Thyroid gland (tissue), 4 donors: Measurements from ENCODE around the gene BNIP3. TPM values are rescaled to one million over a fixed set of nuclear protein-coding genes. Genes with fewer than 3 reads are reported as not detected.
A peak's percentile ranks its signal among the peaks of the same experiment; 100 is the strongest.

Experiments
- DNase-seq, 2 donors: peaks; one replicate each; pipeline ENCODE4 v3.0.0-alpha.2; 2019
- H3K27ac ChIP-seq, 3 donors: fragments of 200-600 bp; sonication (generic); 1 replicate in 2 of 3; 2 replicates in 1 of 3; pipeline ENCODE4 v1.5.1; 2016 to 2019; ENCODE audit warnings: mild to moderate bottlenecking in 1 of 3, moderate library complexity in 1 of 3
- H3K27me3 ChIP-seq: fragments of 200-600 bp; sonication (generic); one replicate; pipeline ENCODE4 v1.5.1; 2019
- H3K36me3 ChIP-seq, 2 donors: fragments of 200-600 bp; sonication (generic); one replicate each; pipeline ENCODE4 v1.5.1; 2016 to 2019
- H3K4me1 ChIP-seq, 2 donors: fragments of 200-600 bp; sonication (generic); one replicate each; pipeline ENCODE4 v1.5.1; 2017 to 2019
- H3K4me3 ChIP-seq, 3 donors: fragments of 200-600 bp; sonication (generic); replicated peaks in 1 of 3; 1 replicate in 2 of 3; 2 replicates in 1 of 3; pipeline ENCODE4 v1.5.1; 2016; ENCODE audit warnings: mild to moderate bottlenecking in 1 of 3
- H3K9me3 ChIP-seq: fragments of 200-600 bp; sonication (generic); one replicate; pipeline ENCODE4 v1.5.1; 2017
- CTCF ChIP-seq, 6 experiments: fragments of 200-600 bp in 3 of 6; fragments of 450-650 bp in 3 of 6; sonication (generic) in 3 of 6; IDR thresholded peaks; one replicate each; pipeline ENCODE4 v1.5.1; 2016 to 2019; ENCODE audit warnings: antibody characterized with exemption in 6 of 6, mild to moderate bottlenecking in 2 of 6, inconsistent platforms in 1 of 6, moderate library complexity in 1 of 6
- POLR2A ChIP-seq, 2 donors: fragments of 450-650 bp; IDR thresholded peaks; one replicate each; pipeline ENCODE4 v1.6.1; 2017; ENCODE audit warnings: antibody characterized with exemption in 2 of 2, mild to moderate bottlenecking in 2 of 2, moderate library complexity in 1 of 2
- WGBS, 2 donors: methylation state at CpG; one replicate each; pipeline ENCODE4 v1.1.5; 2017; 5-methylcytosine and 5-hydroxymethylcytosine counted together
- intact Hi-C: fragments of 100-400 bp; cut with DNase I; formaldehyde crosslinking; loops from one replicate; pipeline ENCODE4 v1.15.1; 2023
- total RNA-seq, 4 donors: library from RNA; depleted of rRNA; stranded (reverse); fragments of >200 nt; gene quantifications; one replicate each; pipeline ENCODE4 v1.2.3, GENCODE V29; 2016

BNIP3 gene
- total RNA-seq, 4 donors from 2014 or later = 54.4 to 124 (median 90.2) TPM

- Histone ChIP-seq H3K27me3 (no peaks in the 10 kb centered on the region), H3K27ac (no peak overlapping the region), H3K36me3 (peaks cover 5 to 6% of the 10 kb centered on the region in 2 donors), H3K4me3 (no peak overlapping the region), H3K4me1 (peaks cover 15 to 22% of the 10 kb centered on the region in 2 donors), H3K9me3 (no peaks in the 10 kb centered on the region)
- DNase-seq = no peak
- intact Hi-C loops = no loop called here
- TF ChIP-seq POLR2A (IDR thresholded peaks at IDR 0.05) = no peak
- TF ChIP-seq CTCF (IDR thresholded peaks at IDR 0.05) = no peak
- 87 to 89% methylated on average over 6 of the region's 6 CpGs for WGBS, 2 donors
Observed at GRCh38 chr10:131975003-131975402, 6.7 kb downstream of the BNIP3 start.

- intact Hi-C loops = no loop called here
- Histone ChIP-seq H3K27me3 (no peaks in the 10 kb centered on the region), H3K27ac (no peak overlapping the region), H3K4me1 (peaks cover 12 to 15% of the 10 kb centered on the region in 2 donors), H3K4me3 (no peak overlapping the region), H3K9me3 (no peaks in the 10 kb centered on the region), H3K36me3 (peaks cover 11 to 13% of the 10 kb centered on the region in 2 donors)
- TF ChIP-seq POLR2A (IDR thresholded peaks at IDR 0.05) (no peak), CTCF (IDR thresholded peaks at IDR 0.05) (no peak)
- no peak for DNase-seq
- WGBS, 2 donors = 88 to 92% methylated on average over 14 of the region's 14 CpGs
Observed at GRCh38 chr10:131974034-131974817, 7.5 kb downstream of the BNIP3 start.

- H3K4me3 ChIP-seq = no peak overlapping the region
- TF ChIP-seq CTCF (IDR thresholded peaks at IDR 0.05) (no peak), POLR2A (IDR thresholded peaks at IDR 0.05) (no peak)
- peaks cover 11 to 22% of the 10 kb centered on the region in 2 donors for H3K36me3 ChIP-seq
- WGBS, 2 donors = 75 to 77% methylated on average over 25 to 32 of the region's 34 CpGs
- H3K9me3 ChIP-seq = no peaks in the 10 kb centered on the region
- intact Hi-C loops = no loop called here
- peak overlapping the region in 2 of 3 donors; percentile 19 to 32 for H3K27ac ChIP-seq
- no peaks in the 10 kb centered on the region for H3K27me3 ChIP-seq
- peaks cover 12 to 14% of the 10 kb centered on the region in 2 donors for H3K4me1 ChIP-seq
- no peak for DNase-seq
Observed at GRCh38 chr10:131973160-131973951, 8.4 kb downstream of the BNIP3 start.

GRCh38 chr10:131972474-131973071, 9.2 kb downstream of the BNIP3 start:
- Histone ChIP-seq H3K4me3 (no peak overlapping the region), H3K36me3 (peaks cover 11 to 22% of the 10 kb centered on the region in 2 donors), H3K4me1 (peaks cover 12 to 14% of the 10 kb centered on the region in 2 donors), H3K27ac (peak overlapping the region in 2 of 3 donors; percentile 19 to 32), H3K9me3 (no peaks in the 10 kb centered on the region), H3K27me3 (no peaks in the 10 kb centered on the region)
- 10% methylated on average over 9 to 11 of the region's 11 CpGs for WGBS, 2 donors
- intact Hi-C loops = no loop called here
- DNase-seq = peak; percentile 88 to 89
- TF ChIP-seq CTCF (IDR thresholded peaks at IDR 0.05) (no peak), POLR2A (IDR thresholded peaks at IDR 0.05) (no peak)
